IMR-90 (cell line): ENCODE results near the gene PIK3R5. TPM values are rescaled to one million over a fixed set of nuclear protein-coding genes. Genes with fewer than 3 reads are reported as not detected.

Experiments
- ATAC-seq: fragments of 200-7000 bp; cut with Tn5 transposase; 2 replicates; pipeline ENCODE4 v1.9.1; 2020; ENCODE audit warnings: low read depth, mild to moderate bottlenecking, moderate library complexity
- BruUV-seq: library from RNA; stranded (reverse); fragments of 400-500 nt; replicated peaks from 2 replicates; lab custom pipeline; 2021; lab: Mats Ljungman, UMichigan
- CTCF ChIA-PET: fragments of 300-600 bp; formaldehyde crosslinking; extraction: SDS; loops from one replicate; lab custom pipeline; 2021; ENCODE audit warnings: antibody characterized with exemption; lab: Yijun Ruan, JAX
- POLR2A ChIA-PET: fragments of 300-600 bp; sonication (Branson Sonifier 250); formaldehyde crosslinking; loops from one replicate; lab custom pipeline; 2022; ENCODE audit warnings: antibody characterized with exemption; ENCODE audit not compliant: unreplicated experiment; lab: Charles Lee
- DNase-seq: peaks from one replicate; pipeline ENCODE4 v3.0.0; 2013
- H2AFZ ChIP-seq: replicated peaks from 2 replicates; pipeline ENCODE3; 2013; ENCODE audit warnings: low read length, mild to moderate bottlenecking; ENCODE audit not compliant: poor library complexity
- H2AK5ac ChIP-seq: 2 replicates; pipeline ENCODE4 v1.6.1; 2013; ENCODE audit warnings: low read depth, low read length, inconsistent platforms
- H2AK9ac ChIP-seq: replicated peaks from 2 replicates; pipeline ENCODE3; 2013; ENCODE audit warnings: mild to moderate bottlenecking, low read depth, low read length, moderate library complexity; ENCODE audit not compliant: poor library complexity
- H2BK120ac ChIP-seq: 2 replicates; pipeline ENCODE4 v1.6.1; 2013; ENCODE audit warnings: low read depth, low read length, inconsistent platforms
- H2BK15ac ChIP-seq: 3 replicates; pipeline ENCODE4 v1.6.1; 2013; ENCODE audit warnings: low read depth, low read length, inconsistent platforms
- H2BK20ac ChIP-seq: 2 replicates; pipeline ENCODE4 v1.6.1; 2013; ENCODE audit warnings: low read depth, mild to moderate bottlenecking, inconsistent platforms, low read length, moderate library complexity
- H2BK5ac ChIP-seq: 2 replicates; pipeline ENCODE4 v1.6.1; 2013; ENCODE audit warnings: mild to moderate bottlenecking, low read depth, low read length, inconsistent platforms; ENCODE audit not compliant: poor library complexity, severe bottlenecking
- H3K14ac ChIP-seq: replicated peaks from 2 replicates; pipeline ENCODE4 v1.6.1; 2013; ENCODE audit warnings: low read depth, low read length, inconsistent platforms
- H3K18ac ChIP-seq: 2 replicates; pipeline ENCODE4 v1.6.1; 2013; ENCODE audit warnings: low read depth, low read length, control low read depth
- H3K23ac ChIP-seq: 2 replicates; pipeline ENCODE4 v1.6.1; 2013; ENCODE audit warnings: low read depth, low read length, inconsistent platforms
- H3K27ac ChIP-seq: 2 replicates; pipeline ENCODE4 v1.5.1; 2013; ENCODE audit warnings: mild to moderate bottlenecking, control low read depth, low read length; ENCODE audit not compliant: insufficient read depth
- H3K27me3 ChIP-seq: 2 replicates; pipeline ENCODE4 v1.6.1; 2013; ENCODE audit warnings: low read length; ENCODE audit not compliant: control insufficient read depth, insufficient read depth
- H3K36me3 ChIP-seq: 2 replicates; pipeline ENCODE4 v1.6.1; 2013; ENCODE audit warnings: low read length, mixed read lengths; ENCODE audit not compliant: control insufficient read depth, insufficient read depth
- H3K4ac ChIP-seq: 2 replicates; pipeline ENCODE4 v1.6.1; 2013; ENCODE audit warnings: low read depth, low read length, inconsistent platforms
- H3K4me1 ChIP-seq: 2 replicates; pipeline ENCODE4 v1.6.1; 2013; ENCODE audit warnings: low read length, mixed read lengths; ENCODE audit not compliant: control insufficient read depth, insufficient read depth
- H3K4me2 ChIP-seq: 2 replicates; pipeline ENCODE4 v1.6.1; 2013; ENCODE audit warnings: low read depth, mild to moderate bottlenecking, control low read depth, low read length, moderate library complexity
- H3K4me3 ChIP-seq: 2 replicates; pipeline ENCODE4 v1.5.1; 2013; ENCODE audit warnings: low read depth, mild to moderate bottlenecking, control low read depth, low read length, moderate library complexity; ENCODE audit not compliant: insufficient read depth
- H3K56ac ChIP-seq: 2 replicates; pipeline ENCODE4 v1.6.1; 2013; ENCODE audit warnings: low read length, inconsistent platforms; ENCODE audit not compliant: insufficient read depth; ENCODE audit errors: extremely low read depth
- H3K79me1 ChIP-seq, 2 experiments: 2 replicates each; pipeline ENCODE4 v1.6.1; 2013; ENCODE audit warnings: low read length in 2 of 2, inconsistent platforms in 1 of 2, low read depth in 1 of 2
- H3K9ac ChIP-seq: 2 replicates; pipeline ENCODE4 v1.6.1; 2013; ENCODE audit warnings: low read depth, low read length, control low read depth
- H3K9me1 ChIP-seq: 2 replicates; pipeline ENCODE4 v1.6.1; 2013; ENCODE audit warnings: low read length, inconsistent platforms; ENCODE audit not compliant: insufficient read depth
- H3K9me3 ChIP-seq: 2 replicates; pipeline ENCODE4 v1.6.1; 2013; ENCODE audit warnings: low read length; ENCODE audit not compliant: control insufficient read depth, insufficient read depth
- H4K20me1 ChIP-seq: 2 replicates; pipeline ENCODE4 v1.6.1; 2013; ENCODE audit warnings: low read length, inconsistent platforms; ENCODE audit not compliant: insufficient read depth
- H4K5ac ChIP-seq: 2 replicates; pipeline ENCODE4 v1.6.1; 2013; ENCODE audit warnings: mild to moderate bottlenecking, low read depth, low read length, control low read depth
- H4K8ac ChIP-seq, 2 experiments: 2 replicates each; pipeline ENCODE4 v1.6.1; 2013; ENCODE audit warnings: low read depth in 2 of 2, low read length in 2 of 2, control low read depth in 1 of 2, inconsistent platforms in 1 of 2
- H4K91ac ChIP-seq: 2 replicates; pipeline ENCODE4 v1.6.1; 2013; ENCODE audit warnings: low read depth, low read length, inconsistent platforms; ENCODE audit not compliant: insufficient read depth
- MAZ ChIP-seq: IDR thresholded peaks from 2 replicates; pipeline ENCODE4 v1.6.1; 2012; ENCODE audit warnings: low read depth, mild to moderate bottlenecking, low read length, improper control_type of control experiment, moderate library complexity, borderline replicate concordance
- NFE2L2 ChIP-seq: fragments of 150-350 bp; IDR thresholded peaks from 2 replicates; pipeline ENCODE4 v1.6.1; 2016; ENCODE audit warnings: low read depth, mild to moderate bottlenecking, low read length
- WGBS, 2 experiments: methylation state at CpG; one replicate each; pipeline versions ENCODE4 v1.1.5 to v1.1.7; 2013; ENCODE audit warnings: missing lambda C conversion rate in 2 of 2; ENCODE audit not compliant: insufficient read length in 1 of 2; ENCODE audit errors: extremely low coverage in 2 of 2; 5-methylcytosine and 5-hydroxymethylcytosine counted together
- dilution Hi-C: fragments of 300-500 bp; cut with HindIII; formaldehyde crosslinking; loops from one replicate; pipeline ENCODE4 v1.14.3; 2018; ENCODE audit warnings: low sequenced_read_pairs; ENCODE audit not compliant: unreplicated experiment
- in situ Hi-C: fragments of 300-500 bp; cut with MboI; formaldehyde crosslinking; loops from 3 replicates; pipeline ENCODE4 v1.14.3; 2019; ENCODE audit warnings: low sequenced_read_pairs, inconsistent platforms, mixed read lengths
- intact Hi-C: fragments of 100-400 bp; cut with micrococcal nuclease; formaldehyde crosslinking; loops from 2 replicates; pipeline ENCODE4 v1.10.0; 2022
- polyA plus RNA-seq, 3 experiments: library from polyadenylated mRNA; depleted of rRNA; stranded (reverse); fragments of >200 nt; gene quantifications; 2 replicates each; pipeline ENCODE4 v1.2.3, GENCODE V29; 2012; ENCODE audit warnings: low replicate concordance in 1 of 3
- total RNA-seq: library from RNA; depleted of rRNA; stranded (reverse); fragments of >200 nt; gene quantifications from 2 replicates; pipeline ENCODE4 v1.2.3, GENCODE V29; 2012
- TF ChIP-seq, protein P1 (sequence below): fragments of 150-350 bp; IDR thresholded peaks from 2 replicates; pipeline ENCODE4 v1.6.1; 2016; ENCODE audit warnings: low read depth, mild to moderate bottlenecking, low read length, moderate library complexity, borderline replicate concordance

Gene PIK3R5
- total and polyA plus RNA-seq, 2 of the 4 experiments (the other 2 are of a cell fraction): not detected

- WGBS, 2 experiments: 65% methylated on average over 4 of the region's 19 CpGs; no CpG with 5 or more reads in 1 of the 2 experiments
- H3K23ac ChIP-seq: no peak overlapping the region
- H3K4ac ChIP-seq: no peak overlapping the region
- no peak for DNase-seq
- intact Hi-C loops (no loop called here), in situ Hi-C loops (no loop called here), dilution Hi-C loops (no loop called here)
- no peak overlapping the region for H3K18ac ChIP-seq
- H2BK20ac ChIP-seq: no peak overlapping the region
- H4K5ac ChIP-seq: no peak overlapping the region
- ChIA-PET CTCF (no interaction called here), POLR2A (no interaction called here)
- no peaks in the 10 kb centered on the region for H4K20me1 ChIP-seq
- no peak overlapping the region for H2BK120ac ChIP-seq
- H3K36me3 ChIP-seq: no peaks in the 10 kb centered on the region
- no peak overlapping the region for H2BK15ac ChIP-seq
- H2AFZ ChIP-seq: no peak overlapping the region
- H3K27me3 ChIP-seq: no peaks in the 10 kb centered on the region; the same call in 1 of the 2 replicates
- H3K14ac ChIP-seq: no peak overlapping the region
- no peak overlapping the region for H4K91ac ChIP-seq
- H3K4me2 ChIP-seq: no peak overlapping the region
- no peak overlapping the region for H2AK5ac ChIP-seq
- no peaks in the 10 kb centered on the region for H3K9me3 ChIP-seq
- H3K27ac ChIP-seq: no peak overlapping the region
- no peak overlapping the region for H4K8ac ChIP-seq
- no peaks in the 10 kb centered on the region for H3K9me1 ChIP-seq
- H2BK5ac ChIP-seq: no peak overlapping the region
- no TSS peak for BruUV-seq
- H3K56ac ChIP-seq: no peak overlapping the region
- no peak overlapping the region for H2AK9ac ChIP-seq
- no peaks in the 10 kb centered on the region for H3K4me1 ChIP-seq
- no peak overlapping the region for H3K9ac ChIP-seq
- H3K4me3 ChIP-seq: no peak overlapping the region
- ATAC-seq: no peak
- no peaks in the 10 kb centered on the region for H3K79me1 ChIP-seq
- TF ChIP-seq, protein P1, sequence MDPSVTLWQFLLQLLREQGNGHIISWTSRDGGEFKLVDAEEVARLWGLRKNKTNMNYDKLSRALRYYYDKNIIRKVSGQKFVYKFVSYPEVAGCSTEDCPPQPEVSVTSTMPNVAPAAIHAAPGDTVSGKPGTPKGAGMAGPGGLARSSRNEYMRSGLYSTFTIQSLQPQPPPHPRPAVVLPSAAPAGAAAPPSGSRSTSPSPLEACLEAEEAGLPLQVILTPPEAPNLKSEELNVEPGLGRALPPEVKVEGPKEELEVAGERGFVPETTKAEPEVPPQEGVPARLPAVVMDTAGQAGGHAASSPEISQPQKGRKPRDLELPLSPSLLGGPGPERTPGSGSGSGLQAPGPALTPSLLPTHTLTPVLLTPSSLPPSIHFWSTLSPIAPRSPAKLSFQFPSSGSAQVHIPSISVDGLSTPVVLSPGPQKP: no peak
- no peak for TF ChIP-seq NFE2L2
- TF ChIP-seq MAZ: no peak
Measured at GRCh38 chr17:8873801-8874715, 91.4 kb downstream of the PIK3R5 start.
